Brain microvascular endothelial cell (primary cell): ENCODE data around the gene C1QTNF12.
A peak's percentile ranks its signal among the peaks of the same experiment; 100 is the strongest.

Experiments
- DNase-seq: peaks from one replicate; pipeline ENCODE4 v3.0.0-alpha.2; 2020
- H3K27ac ChIP-seq: fragments of 250-450 bp; sonication (Bioruptor Pico); 2 replicates; pipeline ENCODE4 v1.5.1; 2020; ENCODE audit warnings: mild to moderate bottlenecking, moderate library complexity
- H3K27me3 ChIP-seq: fragments of 250-450 bp; sonication (Bioruptor Pico); replicated peaks from 2 replicates; pipeline ENCODE4 v1.5.1; 2020; ENCODE audit warnings: mild to moderate bottlenecking
- H3K36me3 ChIP-seq: fragments of 250-450 bp; sonication (Bioruptor Pico); replicated peaks from 2 replicates; pipeline ENCODE4 v1.5.1; 2020; ENCODE audit warnings: mild to moderate bottlenecking
- H3K4me3 ChIP-seq: 2 replicates; pipeline ENCODE4 v1.5.1; 2011; ENCODE audit warnings: low read depth, mild to moderate bottlenecking, control low read depth, low read length, moderate library complexity
- CTCF ChIP-seq: IDR thresholded peaks from 2 replicates; pipeline ENCODE4 v1.5.1; 2011; ENCODE audit warnings: low read depth, mild to moderate bottlenecking, moderate library complexity, low read length, control low read depth, inconsistent platforms; ENCODE audit errors: missing control alignments
- in situ Hi-C: cut with HindIII; loops from 2 replicates; pipeline ENCODE4 v1.10.0; 2017; ENCODE audit warnings: low sequenced_read_pairs, low pct_ligation_motif_present

The C1QTNF12 gene

DNA sequence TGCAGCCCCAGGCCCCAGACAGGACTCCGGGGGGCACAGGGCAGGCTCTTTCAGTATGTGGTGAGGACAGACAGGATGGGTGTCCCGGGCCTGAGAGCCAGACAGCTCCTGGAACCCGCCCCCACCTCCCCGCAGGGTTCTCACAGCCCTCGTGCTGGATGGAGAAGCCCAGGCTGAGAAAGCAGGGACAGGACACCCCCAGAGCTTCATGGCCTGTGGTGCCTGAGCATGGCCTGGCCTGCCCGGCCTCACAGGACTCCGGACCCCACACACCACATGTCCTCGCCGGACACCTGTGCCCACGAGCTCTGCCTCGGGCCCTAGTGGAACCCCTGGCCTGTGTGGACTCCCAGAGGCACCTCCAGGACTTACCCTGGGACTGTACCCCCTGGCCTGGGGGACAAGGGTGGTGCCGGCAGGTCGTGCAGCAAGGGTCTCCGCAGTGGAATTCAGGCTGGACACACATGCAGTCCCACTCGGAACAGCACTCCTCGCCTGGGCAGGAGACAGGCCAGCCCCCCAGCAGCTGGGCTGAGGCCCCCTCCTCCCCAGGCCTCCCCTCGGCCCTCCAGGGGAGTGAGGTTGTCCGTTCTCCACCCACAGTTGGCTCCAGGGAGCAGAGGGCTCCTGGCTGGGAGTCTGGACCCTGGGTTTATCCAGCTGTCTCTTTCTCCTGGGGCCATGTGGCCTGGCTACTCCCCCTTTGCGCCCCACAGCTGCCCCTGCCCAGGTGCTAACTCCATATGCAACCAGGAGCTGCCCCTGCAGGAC is 41.3 kb downstream of the C1QTNF12 start:
- H3K27ac ChIP-seq, result no peak overlapping the region
- H3K4me3 ChIP-seq, result no peak overlapping the region
- peaks cover 20% of the 10 kb centered on the region for H3K27me3 ChIP-seq
- in situ Hi-C loops, result no loop called here
- DNase-seq, result no peak
- TF ChIP-seq CTCF, result no peak
- no peaks in the 10 kb centered on the region for H3K36me3 ChIP-seq

DNA sequence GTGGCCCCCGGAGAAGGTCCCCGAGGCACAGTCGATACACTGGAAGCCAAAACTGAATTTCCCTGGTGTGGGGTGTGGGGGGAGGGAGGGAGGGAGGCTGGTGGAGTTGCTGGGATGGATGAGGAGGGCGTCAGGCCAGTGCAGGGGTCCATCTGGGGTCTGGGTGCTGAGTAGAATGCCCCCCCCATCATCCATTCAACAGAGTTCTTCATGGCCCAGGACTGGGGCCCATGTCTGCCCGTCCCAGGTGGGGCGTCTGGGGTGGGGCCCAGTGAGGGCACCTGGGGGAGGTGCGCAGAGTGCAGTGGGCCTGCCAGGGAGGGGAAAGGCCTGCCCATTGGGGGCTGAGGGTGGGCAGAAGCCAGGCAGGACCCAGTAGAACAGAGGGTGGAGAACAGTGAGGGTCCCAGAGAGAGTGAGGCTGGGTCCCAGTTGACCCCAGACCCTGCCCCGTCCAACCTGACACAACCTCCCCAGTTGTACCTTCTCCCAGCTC is 42.0 kb downstream of the C1QTNF12 start:
- Histone ChIP-seq H3K4me3 (no peak overlapping the region), H3K27ac (no peak overlapping the region), H3K27me3 (peaks cover 20% of the 10 kb centered on the region), H3K36me3 (no peaks in the 10 kb centered on the region)
- in situ Hi-C loops, result no loop called here
- no peak for DNase-seq
- no peak for TF ChIP-seq CTCF

DNA sequence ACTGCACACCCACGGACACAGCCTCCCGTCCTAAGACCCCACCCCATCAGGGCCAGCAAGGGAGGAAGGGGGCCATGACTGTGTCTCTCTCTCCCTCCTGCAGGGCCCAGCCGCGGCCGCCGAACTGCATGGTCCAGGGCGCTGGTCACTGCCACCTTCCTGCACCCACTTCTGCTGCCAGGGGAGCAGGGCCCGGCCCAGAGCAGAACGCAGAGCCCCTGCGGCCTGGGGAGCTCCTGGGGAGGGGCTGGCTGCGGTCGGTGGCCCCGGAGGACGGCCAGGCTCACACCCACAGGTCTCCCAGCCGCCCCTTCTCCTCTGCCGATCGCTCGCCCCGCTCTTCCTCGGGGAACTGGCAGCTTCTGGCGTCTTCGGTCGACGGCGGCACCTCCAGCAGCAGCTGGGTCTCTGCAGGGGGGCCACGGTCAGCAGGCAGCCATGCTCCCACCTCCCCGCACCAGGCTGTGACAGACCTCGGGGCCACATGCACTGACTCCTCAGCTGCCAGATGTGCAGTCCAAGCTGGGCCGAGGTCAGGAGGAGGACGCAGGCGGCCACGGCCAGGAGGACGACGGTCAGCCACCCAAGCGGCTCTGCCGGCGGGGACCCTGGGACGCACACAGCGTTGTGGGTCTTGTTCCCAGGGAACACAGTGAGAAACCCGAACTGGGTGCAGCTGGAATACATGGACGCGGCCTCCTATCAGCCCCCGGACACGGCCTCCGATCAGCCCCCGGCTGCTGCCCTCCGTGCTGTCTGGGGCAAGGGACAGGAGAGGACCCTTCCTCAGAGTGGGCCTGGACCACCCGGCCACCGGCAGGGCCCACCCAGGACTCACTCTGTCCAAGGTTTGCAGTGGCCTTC is 42.7 kb downstream of the C1QTNF12 start:
- Histone ChIP-seq H3K27me3 (peaks cover 20% of the 10 kb centered on the region), H3K27ac (no peak overlapping the region), H3K4me3 (no peak overlapping the region), H3K36me3 (no peaks in the 10 kb centered on the region)
- in situ Hi-C loops, result no loop called here
- TF ChIP-seq CTCF, result no peak
- DNase-seq, result no peak

DNA sequence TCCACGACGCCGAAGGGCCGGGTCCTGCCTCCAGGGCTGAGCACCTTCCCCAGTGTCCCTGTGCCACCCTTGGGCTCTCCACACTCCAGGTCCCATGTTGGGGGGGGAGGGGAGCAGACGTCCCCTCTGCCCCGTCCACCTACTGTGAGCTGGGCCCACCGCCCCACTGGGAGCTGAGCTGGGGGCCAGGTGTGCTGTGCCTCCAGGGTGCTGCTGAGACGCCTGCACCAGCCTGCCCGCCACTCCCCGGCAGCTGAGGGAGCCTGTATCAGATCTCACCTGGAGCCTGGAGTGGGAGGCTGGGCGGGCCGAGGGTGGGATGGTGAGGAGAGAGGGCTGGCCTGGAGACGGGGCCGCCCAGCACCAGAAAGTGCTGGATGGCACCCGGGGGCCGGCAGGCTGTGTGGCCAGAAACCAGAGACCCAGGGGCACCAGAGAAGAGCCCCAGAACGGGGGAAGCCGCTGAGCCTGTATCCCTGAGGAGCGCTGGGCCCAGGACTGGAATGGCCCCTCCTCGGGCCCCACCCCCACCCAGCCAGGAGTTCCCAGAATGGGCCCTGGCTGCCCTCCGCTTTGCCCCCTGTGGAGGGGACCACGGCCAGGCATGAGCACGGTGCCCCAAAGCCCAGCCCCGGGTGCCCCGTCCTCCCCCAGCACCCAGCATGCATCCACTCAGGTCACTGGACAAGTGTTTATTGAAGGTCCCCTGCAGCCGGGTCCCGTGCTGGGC is 43.5 kb downstream of the C1QTNF12 start:
- TF ChIP-seq CTCF, result no peak
- H3K27me3 ChIP-seq, result peaks cover 20% of the 10 kb centered on the region
- H3K4me3 ChIP-seq, result no peak overlapping the region
- in situ Hi-C loops, result no loop called here
- H3K36me3 ChIP-seq, result no peaks in the 10 kb centered on the region
- DNase-seq, result no peak
- H3K27ac ChIP-seq, result no peak overlapping the region

DNA sequence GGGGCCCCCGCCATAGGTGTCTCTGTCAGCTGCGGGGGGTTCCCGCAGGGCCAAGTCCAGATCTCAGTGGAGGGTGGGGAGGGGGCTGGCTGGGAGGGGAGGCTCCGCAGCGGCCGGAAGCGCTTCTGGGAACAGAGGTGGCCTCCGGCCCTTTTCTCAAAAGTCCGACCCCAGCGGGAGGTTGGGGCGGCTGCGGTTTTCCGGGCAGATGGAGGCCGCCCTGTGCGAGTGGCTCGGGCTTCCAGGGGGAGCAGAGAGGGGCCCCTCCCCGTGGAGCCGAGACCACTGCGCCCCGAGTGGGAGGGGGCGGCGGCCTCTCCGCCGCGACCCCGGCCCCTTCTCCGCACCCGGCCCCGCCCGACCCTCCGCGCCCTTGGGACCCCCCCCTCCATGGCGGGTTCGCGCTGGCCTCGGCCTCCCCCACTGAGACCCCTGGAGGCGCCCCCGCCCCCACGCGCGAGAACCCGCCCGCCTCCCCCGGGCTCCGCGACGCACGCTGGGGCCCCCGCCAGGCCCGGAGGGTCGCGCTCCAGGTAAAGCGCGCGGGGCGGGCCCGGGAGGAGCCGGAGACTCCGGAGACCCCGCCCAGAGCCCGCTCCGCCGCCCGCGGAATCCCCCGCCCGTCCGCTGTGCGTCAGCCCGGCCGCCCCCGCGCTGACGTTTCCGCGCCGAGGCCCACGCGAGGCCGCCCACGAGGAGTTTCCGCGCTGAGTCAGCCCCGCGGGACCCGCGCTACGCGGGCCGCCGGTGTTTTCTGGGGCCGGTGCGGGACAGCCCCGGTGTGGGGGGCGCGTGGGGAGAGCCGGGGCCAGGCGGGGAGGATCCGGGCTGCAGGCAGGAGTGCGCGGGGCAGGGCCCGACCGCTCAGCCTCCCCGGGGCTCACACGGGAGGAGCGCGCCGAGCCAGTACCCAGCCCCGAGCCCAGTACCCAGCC is 45.4 kb downstream of the C1QTNF12 start:
- Histone ChIP-seq H3K27ac (no peak overlapping the region), H3K27me3 (peaks cover 13% of the 10 kb centered on the region), H3K36me3 (no peaks in the 10 kb centered on the region), H3K4me3 (peak overlapping the region; percentile 12)
- no peak for TF ChIP-seq CTCF
- in situ Hi-C loops, result no loop called here
- peak; percentile 29 for DNase-seq
